Large intestine (tissue), 3 donors: ENCODE measurements around the gene RMI2. TPM values are rescaled to one million over a fixed set of nuclear protein-coding genes. Genes with fewer than 3 reads are reported as not detected.

Source experiments
- DNase-seq, 2 donors: peaks; one replicate each; pipeline versions ENCODE4 v3.0.0 to v3.0.0-alpha.2; 2013
- H3K27ac ChIP-seq: one replicate; pipeline ENCODE4 v1.5.1; 2013; ENCODE audit warnings: low read length
- H3K27me3 ChIP-seq: 2 replicates; pipeline ENCODE4 v1.6.1; 2013; ENCODE audit warnings: low read length; ENCODE audit not compliant: control insufficient read depth, insufficient read depth
- H3K36me3 ChIP-seq: 2 replicates; pipeline ENCODE4 v1.6.1; 2013; ENCODE audit warnings: low read length; ENCODE audit not compliant: control insufficient read depth, insufficient read depth
- H3K4me1 ChIP-seq: one replicate; pipeline ENCODE4 v1.6.1; 2013; ENCODE audit warnings: low read length; ENCODE audit not compliant: control insufficient read depth, insufficient read depth
- H3K4me3 ChIP-seq: one replicate; pipeline ENCODE4 v1.5.1; 2013; ENCODE audit warnings: low read length
- H3K9me3 ChIP-seq: one replicate; pipeline ENCODE4 v1.6.1; 2013; ENCODE audit warnings: mild to moderate bottlenecking, low read depth, low read length, moderate library complexity; ENCODE audit not compliant: control insufficient read depth
- WGBS: methylation state at CpG from one replicate; pipeline ENCODE4 v1.1.5; 2013; ENCODE audit warnings: low lambda C conversion rate; ENCODE audit not compliant: insufficient coverage; 5-methylcytosine and 5-hydroxymethylcytosine counted together
- polyA plus RNA-seq: library from polyadenylated mRNA; unstranded; fragments of 120-200 nt; gene quantifications from one replicate; pipeline ENCODE4 v1.2.1, GENCODE V29; 2013

The RMI2 gene
- polyA plus RNA-seq, 1 donor: 12.4 TPM

GRCh38 chr16:11310634-11310977 is 34.7 kb upstream of the RMI2 start:
- no CpG with 5 or more reads among the region's 3 CpGs for WGBS
- no peak for DNase-seq
- no peak overlapping the region for H3K27ac ChIP-seq

GRCh38 chr16:11310997-11311561 is 34.2 kb upstream of the RMI2 start:
- no CpG with 5 or more reads among the region's 10 CpGs for WGBS
- Histone ChIP-seq H3K9me3 (no peaks in the 10 kb centered on the region), H3K36me3 (no peaks in the 10 kb centered on the region), H3K4me3 (no peak overlapping the region), H3K4me1 (peaks cover 12% of the 10 kb centered on the region), H3K27me3 (no peaks in the 10 kb centered on the region), H3K27ac (no peak overlapping the region)
- DNase-seq: no peak

More at GRCh38 chr16:11310634-11310977, 34.7 kb upstream of the RMI2 start:
- Histone ChIP-seq H3K36me3 (no peaks in the 10 kb centered on the region), H3K4me3 (no peak overlapping the region), H3K4me1 (peaks cover 12% of the 10 kb centered on the region), H3K9me3 (no peaks in the 10 kb centered on the region), H3K27me3 (no peaks in the 10 kb centered on the region)

DNA sequence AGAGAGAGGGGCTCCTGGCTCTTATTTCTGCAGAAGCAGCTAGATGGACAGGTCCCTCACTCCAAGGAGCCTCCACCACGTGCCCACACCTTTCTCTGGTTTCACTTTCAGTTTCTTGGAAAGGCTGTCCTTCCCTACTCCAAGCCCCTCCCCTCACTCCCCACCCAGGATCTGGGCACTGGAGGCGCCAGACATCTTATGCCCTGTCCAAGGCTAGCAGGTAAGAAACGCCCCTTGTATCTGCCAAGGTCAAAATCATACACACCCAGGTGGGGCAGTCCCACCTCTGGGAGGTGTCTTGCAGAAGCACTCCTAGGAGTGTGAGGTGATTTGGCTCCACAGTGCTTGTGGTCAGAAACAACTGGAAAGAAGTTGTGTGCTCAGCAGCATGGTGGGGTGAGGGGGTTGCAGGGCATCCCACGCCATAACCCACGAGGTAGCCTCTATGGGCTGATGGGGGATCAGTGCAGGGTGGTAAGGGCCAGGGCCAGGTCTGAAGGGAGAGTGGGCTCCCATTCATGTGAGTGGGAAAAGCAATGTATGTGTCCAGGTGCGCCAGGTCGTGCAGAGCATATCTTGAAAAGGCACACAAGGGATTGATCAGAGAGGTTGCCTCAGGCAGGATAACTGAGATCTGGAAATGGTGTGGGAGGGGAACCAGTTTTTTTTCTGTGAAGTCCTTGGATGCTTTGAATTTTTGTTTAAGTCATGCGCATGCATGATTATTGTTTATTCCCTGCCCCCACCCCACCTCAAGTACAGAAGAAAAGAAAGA is 32.4 kb upstream of the RMI2 start:
- Histone ChIP-seq H3K4me3 (no peak overlapping the region), H3K9me3 (no peaks in the 10 kb centered on the region), H3K4me1 (peaks cover 8% of the 10 kb centered on the region), H3K36me3 (no peaks in the 10 kb centered on the region), H3K27me3 (no peaks in the 10 kb centered on the region), H3K27ac (no peak overlapping the region)
- peak; percentile 60 to 77 for DNase-seq
- no CpG with 5 or more reads among the region's 8 CpGs for WGBS

GRCh38 chr16:11313493-11314308 is 31.6 kb upstream of the RMI2 start:
- Histone ChIP-seq H3K27me3 (no peaks in the 10 kb centered on the region), H3K9me3 (no peaks in the 10 kb centered on the region), H3K4me3 (no peak overlapping the region), H3K27ac (no peak overlapping the region), H3K4me1 (peaks cover 8% of the 10 kb centered on the region), H3K36me3 (no peaks in the 10 kb centered on the region)
- no peak for DNase-seq
- whole genome bisulfite sequencing: 100% methylated on average over 2 of the region's 9 CpGs

- Histone ChIP-seq H3K4me3 (no peak overlapping the region), H3K9me3 (no peaks in the 10 kb centered on the region), H3K27me3 (no peaks in the 10 kb centered on the region), H3K27ac (no peak overlapping the region), H3K4me1 (peaks cover 8% of the 10 kb centered on the region), H3K36me3 (no peaks in the 10 kb centered on the region)
- WGBS: no CpG with 5 or more reads among the region's 8 CpGs
- no peak for DNase-seq
Measured at GRCh38 chr16:11314309-11314894, 30.9 kb upstream of the RMI2 start.

- Histone ChIP-seq H3K9me3 (no peaks in the 10 kb centered on the region), H3K36me3 (no peaks in the 10 kb centered on the region), H3K27me3 (no peaks in the 10 kb centered on the region), H3K27ac (no peak overlapping the region), H3K4me3 (no peak overlapping the region), H3K4me1 (peaks cover 8% of the 10 kb centered on the region)
- WGBS: no CpG with 5 or more reads among the region's 13 CpGs
- no peak for DNase-seq
Measured at GRCh38 chr16:11315510-11315909, 29.7 kb upstream of the RMI2 start.

DNA sequence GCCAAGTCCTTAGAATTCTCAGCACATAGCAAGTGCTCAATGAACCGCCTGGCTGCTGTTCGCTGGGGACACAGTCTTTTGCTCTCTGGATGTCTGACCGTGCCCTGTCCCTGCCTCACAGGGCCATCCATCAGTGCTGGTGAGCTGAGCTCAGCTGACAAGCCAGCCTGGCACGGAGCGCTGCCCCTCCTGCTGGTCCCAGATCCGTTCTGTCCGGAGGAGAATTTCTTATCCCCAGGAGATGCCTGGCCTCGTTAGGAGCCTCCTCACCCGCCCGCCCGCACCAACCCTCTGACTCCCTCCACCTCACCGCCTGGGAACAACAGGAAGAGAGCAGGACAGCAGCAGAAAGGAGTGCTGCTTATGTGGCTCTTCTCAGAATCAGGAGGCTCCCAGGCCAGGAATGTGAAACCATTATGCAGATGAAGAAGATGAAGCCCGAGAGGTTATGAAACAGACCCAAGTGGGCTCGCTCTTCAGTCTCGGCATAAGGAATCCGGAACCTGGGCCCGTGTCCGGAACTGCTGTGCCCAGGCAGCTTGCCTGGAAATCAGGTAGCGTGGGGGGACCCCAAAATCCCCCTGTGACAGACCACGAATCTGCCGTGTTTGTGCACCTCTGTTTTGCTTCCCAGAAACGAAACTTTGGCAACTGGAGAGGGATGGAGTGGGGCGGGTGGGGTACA is 28.8 kb upstream of the RMI2 start:
- no peaks in the 10 kb centered on the region for H3K36me3 ChIP-seq
- WGBS: no CpG with 5 or more reads among the region's 23 CpGs
- H3K27me3 ChIP-seq: no peaks in the 10 kb centered on the region
- no peak overlapping the region for H3K4me3 ChIP-seq
- no peak for DNase-seq
- H3K9me3 ChIP-seq: no peaks in the 10 kb centered on the region
- H3K27ac ChIP-seq: no peak overlapping the region
- peaks cover 8% of the 10 kb centered on the region for H3K4me1 ChIP-seq

GRCh38 chr16:11318817-11319216 is 26.4 kb upstream of the RMI2 start:
- Histone ChIP-seq H3K9me3 (no peaks in the 10 kb centered on the region), H3K27me3 (no peaks in the 10 kb centered on the region), H3K36me3 (no peaks in the 10 kb centered on the region), H3K4me3 (no peak overlapping the region), H3K27ac (no peak overlapping the region), H3K4me1 (no peaks in the 10 kb centered on the region)
- DNase-seq: no peak
- 83% methylated on average over 1 of the region's 8 CpGs for WGBS

- WGBS: no CpG with 5 or more reads among the region's 8 CpGs
- H3K4me1 ChIP-seq: no peaks in the 10 kb centered on the region
- no peaks in the 10 kb centered on the region for H3K36me3 ChIP-seq
- no peaks in the 10 kb centered on the region for H3K27me3 ChIP-seq
- no peak for DNase-seq
- no peaks in the 10 kb centered on the region for H3K9me3 ChIP-seq
- H3K4me3 ChIP-seq: no peak overlapping the region
- H3K27ac ChIP-seq: no peak overlapping the region
Measured at GRCh38 chr16:11319529-11320146, 25.6 kb upstream of the RMI2 start.
